HG03469 (cell line): ENCODE results near the gene NHS.
A peak's percentile ranks its signal among the peaks of the same experiment; 100 is the strongest.
"Not testable (repeated sequence)": the region's sequence is repeated elsewhere in the genome, so short reads cannot be mapped to it uniquely, and the experiment has no call there.

Experiments
- ATAC-seq: cut with Tn5 transposase; IDR thresholded peaks from one replicate; pipeline ENCODE4 v1.9.1; 2021; ENCODE audit warnings: mild to moderate bottlenecking, moderate library complexity, moderate number of reproducible peaks; ENCODE audit not compliant: unreplicated experiment

NHS gene

DNA sequence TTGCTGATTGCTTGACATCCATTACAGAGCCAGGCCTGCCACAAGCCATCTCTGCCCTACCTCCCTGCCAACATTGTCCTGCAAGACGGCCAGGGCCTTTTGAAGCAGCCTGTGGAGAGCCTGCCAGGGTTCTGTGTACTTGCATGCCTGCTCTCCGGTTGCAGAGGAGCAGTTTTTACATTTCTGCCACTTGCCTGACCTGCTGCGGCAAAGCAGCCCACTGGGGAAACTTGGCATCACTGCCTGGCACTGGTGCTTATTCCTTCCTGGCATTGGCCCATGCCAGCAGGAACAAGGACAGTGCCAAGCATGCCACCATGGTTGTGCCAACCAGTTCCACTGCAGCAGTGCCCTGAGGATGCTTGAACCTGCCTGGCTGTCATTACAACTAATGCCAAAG lies 167.1 kb downstream of the NHS start:
- ATAC-seq = no peak

GRCh38 chrX:17544821-17545220 lies 169.8 kb downstream of the NHS start:
- ATAC-seq = no peak

GRCh38 chrX:17546356-17546755 lies 171.4 kb downstream of the NHS start:
- no peak for ATAC-seq

- peak; percentile 86 for ATAC-seq
Observed at GRCh38 chrX:17547658-17548057, 172.7 kb downstream of the NHS start.

- ATAC-seq = no peak
Observed at GRCh38 chrX:17549107-17549651, 174.2 kb downstream of the NHS start.

DNA sequence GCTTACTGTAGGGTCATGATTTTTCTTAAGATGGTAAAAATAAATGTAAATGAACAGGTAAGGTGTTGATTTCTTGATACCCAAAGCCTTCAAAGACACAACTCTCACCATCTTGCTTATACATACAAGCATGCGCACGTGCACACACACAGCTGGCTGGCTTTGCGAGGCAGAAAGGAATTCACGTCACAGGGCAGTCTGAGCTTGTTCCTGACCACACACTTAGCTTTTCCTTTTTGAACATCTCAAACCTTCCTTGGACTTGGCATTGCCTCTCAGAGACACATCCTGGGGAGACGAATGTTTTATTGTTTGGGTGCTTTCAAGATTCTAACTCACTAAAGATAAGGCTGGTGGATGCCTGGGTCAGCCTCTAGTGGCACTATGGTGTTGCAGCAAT lies 175.0 kb downstream of the NHS start:
- no peak for ATAC-seq

DNA sequence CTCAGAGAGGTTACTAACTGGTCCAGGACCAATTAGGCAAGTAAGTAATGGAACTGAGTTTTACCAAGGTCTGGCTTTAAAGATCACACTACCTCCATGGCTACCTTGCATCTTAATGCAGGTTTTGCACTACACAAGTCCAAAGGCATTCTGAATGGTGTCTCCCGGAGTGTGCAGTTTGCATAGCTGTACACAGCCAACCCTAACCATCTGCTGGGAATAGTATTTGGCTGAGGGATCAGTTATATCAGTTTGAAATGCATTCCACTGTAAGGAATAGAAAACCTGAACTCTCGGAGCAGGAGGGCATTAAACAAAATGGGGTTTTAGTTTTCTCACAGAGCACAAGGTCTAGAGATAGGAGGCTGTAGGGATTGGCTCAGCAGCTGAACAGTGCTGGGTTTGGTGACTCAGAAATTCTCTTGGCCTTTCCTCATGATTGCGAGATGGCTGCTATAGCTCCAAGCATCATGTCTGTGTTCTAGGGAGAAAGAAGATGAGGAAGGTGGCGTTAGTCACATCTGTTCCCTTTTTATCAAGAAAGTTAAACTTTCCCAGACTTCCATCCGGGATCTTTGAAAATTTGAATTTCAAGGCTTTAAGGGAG lies 177.1 kb downstream of the NHS start:
- no peak for ATAC-seq

- no peak for ATAC-seq
Observed at GRCh38 chrX:17553469-17553868, 178.5 kb downstream of the NHS start.

DNA sequence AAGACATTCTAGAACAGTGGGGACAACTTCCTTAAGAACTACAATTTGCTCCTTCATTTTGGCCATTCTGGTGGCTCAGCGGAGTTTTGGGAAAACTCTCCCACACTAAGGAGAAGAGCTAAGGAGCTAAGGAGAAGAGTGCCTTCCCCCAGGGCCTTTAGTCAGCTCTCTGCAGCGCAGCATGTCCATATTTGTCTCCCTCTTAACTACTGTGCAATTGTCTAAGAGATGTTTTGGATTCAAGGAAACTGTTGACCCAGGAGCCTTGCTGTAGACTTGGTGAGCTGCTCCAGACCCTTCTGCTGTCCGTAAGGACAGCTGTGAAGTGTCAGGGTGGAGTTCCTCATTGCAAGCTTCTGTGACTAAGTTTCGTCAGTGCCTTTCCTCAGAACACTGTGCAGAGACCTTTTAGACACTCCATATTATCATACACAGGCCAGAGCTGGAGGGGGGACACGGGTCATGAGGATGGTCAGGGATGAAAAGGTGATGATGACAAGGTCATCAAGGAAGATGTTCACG lies 179.0 kb downstream of the NHS start:
- no peak for ATAC-seq

DNA sequence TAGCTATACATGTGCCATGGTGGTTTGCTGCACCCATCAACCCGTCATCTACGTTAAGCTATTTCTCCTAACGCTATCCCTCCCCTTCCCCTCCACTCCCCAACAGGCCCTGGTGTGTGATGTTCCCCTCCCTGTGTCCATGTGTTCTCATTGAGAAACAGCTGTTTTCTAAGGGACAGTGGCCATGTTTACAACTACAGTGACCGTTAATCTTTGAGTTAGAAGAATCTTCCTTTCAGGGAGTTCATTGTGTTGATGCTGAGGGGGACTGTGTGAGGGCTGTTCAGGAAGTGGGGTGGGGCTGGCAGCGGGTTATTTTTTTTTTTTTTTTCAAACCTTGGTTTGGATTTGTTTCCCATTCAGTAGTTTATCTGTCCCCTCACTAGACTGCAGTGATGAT lies 179.9 kb downstream of the NHS start:
- no peak for ATAC-seq

DNA sequence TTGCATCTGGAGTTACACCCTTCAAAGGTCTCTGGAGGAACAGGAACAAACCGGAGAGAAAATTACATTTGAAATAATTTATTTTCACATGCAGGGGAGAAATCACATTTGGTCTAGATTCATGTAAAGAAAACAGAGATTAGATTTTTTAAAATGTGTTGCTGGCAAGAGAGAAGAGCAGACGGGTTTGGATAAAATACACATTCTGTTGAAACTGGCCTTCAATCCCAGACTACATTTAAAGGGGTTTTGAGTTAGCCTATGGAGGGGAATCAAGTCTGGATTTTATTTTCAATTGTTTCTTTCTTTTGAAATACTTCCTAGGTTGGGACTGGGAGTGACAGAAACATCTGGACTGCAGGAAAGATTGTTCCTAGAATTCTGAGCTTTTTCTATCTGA lies 180.8 kb downstream of the NHS start:
- ATAC-seq = no peak

- no peak for ATAC-seq
Observed at GRCh38 chrX:17559728-17560379, 184.9 kb downstream of the NHS start.

DNA sequence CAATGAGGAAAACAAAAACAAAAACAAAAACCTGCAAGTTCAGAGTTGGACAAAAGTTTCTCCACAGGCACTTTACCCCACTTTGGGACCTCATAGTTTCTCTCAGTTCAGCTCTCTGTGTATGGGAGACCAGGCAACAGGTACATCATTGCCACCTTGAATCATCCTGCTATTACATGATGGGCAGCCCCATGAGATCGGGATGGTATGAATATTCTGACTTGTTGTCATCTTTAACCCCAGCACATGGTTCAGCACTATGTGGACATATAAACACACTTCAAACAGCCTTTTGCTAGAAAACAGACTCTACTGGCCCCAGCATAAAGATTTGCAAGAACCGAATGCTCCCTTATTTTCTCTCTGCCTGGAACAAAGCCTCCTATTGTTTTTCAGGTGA lies 185.4 kb downstream of the NHS start:
- ATAC-seq = no peak

DNA sequence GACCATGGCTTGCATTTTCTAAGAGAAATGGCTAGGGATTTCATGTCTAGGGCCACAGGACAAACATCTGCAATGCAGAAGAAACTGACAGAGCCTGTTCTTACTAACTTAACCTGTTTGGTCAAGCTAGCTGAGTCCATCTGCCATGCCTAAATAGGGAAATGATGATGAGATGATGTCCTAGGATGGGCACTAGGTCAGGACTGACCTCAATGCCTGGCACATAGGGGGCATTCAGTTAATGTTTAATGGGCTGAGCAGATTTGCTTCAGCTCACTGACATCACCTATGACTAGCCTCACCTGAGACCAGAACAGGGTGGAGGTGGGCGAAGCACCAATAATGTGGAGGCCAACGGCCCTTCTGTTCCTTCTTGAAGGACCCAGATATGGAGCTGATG lies 188.1 kb downstream of the NHS start:
- no peak for ATAC-seq

DNA sequence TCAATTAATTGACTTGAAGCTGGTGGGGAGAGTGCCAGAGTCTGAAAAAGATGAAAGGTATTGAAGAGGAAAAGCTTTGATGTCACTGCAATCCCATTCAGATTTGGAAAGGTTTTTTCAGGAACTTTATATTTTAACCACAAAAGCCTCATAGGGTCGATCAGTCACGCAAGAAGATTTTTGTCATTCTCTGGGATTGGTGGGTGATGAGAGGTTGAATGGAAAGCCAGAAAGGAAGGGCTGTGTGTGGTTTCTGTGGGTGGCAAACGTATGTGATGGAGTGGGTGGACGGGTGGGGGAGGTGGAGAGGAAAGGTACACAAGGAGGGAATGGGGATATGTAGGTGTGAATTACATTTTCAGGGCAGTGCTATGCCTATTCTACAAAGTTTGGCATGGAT lies 188.5 kb downstream of the NHS start:
- no peak for ATAC-seq

- no peak for ATAC-seq
Observed at GRCh38 chrX:17564689-17565409, 189.8 kb downstream of the NHS start.

- ATAC-seq = no peak
Observed at GRCh38 chrX:17566740-17567139, 191.7 kb downstream of the NHS start.

GRCh38 chrX:17567187-17567586 lies 192.2 kb downstream of the NHS start:
- ATAC-seq = no peak

DNA sequence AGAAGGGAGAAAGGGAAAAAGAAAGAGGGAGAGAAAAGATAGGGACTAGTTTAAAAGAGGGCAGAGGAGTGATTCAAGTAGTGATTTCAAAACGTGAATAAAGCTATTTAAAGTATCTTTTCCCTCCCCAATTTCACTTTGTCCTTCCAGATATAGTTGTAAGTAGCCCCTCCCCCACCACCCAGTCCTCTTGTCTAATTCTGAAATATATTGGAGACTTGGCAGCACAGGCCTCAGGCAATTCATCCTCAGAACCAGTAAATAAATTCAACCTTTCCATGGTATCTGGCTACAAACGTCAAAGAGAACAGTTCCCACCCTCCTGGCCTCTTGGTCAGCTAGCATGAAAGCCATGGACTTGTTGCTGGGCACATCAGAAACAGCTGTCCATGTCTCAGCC lies 192.8 kb downstream of the NHS start:
- no peak for ATAC-seq

DNA sequence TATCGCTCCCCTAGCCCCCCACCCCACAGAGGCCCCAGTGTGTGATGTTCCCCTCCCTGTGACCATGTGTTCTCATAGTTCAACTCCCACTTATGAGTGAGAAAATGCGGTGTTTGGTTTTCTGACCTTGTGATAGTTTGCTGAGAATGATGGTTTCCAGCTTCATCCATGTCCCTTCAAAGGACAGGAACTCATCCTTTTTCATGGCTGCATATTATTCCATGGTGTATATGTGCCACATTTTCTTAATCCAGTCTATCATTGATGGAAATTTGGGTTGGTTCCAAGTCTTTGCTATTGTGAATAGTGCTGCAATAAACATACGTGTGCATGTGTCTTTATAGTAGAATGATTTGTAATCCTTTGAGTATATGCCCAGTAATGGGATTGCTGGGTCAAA lies 193.8 kb downstream of the NHS start:
- ATAC-seq = not testable (repeated sequence)

DNA sequence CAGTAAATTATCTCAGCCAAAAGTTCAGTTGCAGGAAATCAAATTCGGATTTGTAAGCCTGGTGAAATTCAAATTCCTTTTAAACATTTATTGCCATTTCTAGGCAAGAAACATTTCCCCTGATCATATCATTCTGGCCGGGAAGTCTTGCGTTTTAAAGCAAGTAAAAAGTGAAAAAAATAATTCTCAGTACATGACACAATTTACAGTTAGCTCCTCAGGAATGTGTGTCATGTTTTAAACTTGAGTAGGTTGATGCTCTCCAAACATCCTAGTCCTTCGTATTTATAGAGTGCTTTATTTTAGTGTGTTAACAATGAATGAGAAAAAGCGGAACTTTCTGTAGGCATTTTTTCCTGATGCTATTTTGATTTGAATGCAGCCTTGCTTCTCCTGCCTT lies 204.0 kb downstream of the NHS start:
- ATAC-seq = no peak
